Osteocyte (in vitro differentiated cells): ENCODE measurements around the gene CTDSP1. TPM values are rescaled to one million over a fixed set of nuclear protein-coding genes. Genes with fewer than 3 reads are reported as not detected.

ENCODE experiments used
- DNase-seq: peaks from one replicate; pipeline ENCODE4 v3.0.0; 2021; ENCODE audit warnings: mixed read lengths; ENCODE audit not compliant: unreplicated experiment; ENCODE audit errors: extremely low spot score
- H3K27ac Mint-ChIP-seq: one replicate; pipeline ENCODE4 v1.8.0; 2021; ENCODE audit warnings: mild to moderate bottlenecking, mixed read lengths; ENCODE audit not compliant: unreplicated experiment
- H3K27me3 Mint-ChIP-seq: one replicate; pipeline ENCODE4 v1.8.0; 2021; ENCODE audit warnings: mixed read lengths; ENCODE audit not compliant: unreplicated experiment
- H3K36me3 Mint-ChIP-seq: one replicate; pipeline ENCODE4 v1.8.0; 2021; ENCODE audit warnings: mixed read lengths; ENCODE audit not compliant: unreplicated experiment
- H3K4me1 Mint-ChIP-seq: one replicate; pipeline ENCODE4 v1.8.0; 2021; ENCODE audit warnings: mixed read lengths; ENCODE audit not compliant: unreplicated experiment
- H3K4me3 Mint-ChIP-seq: one replicate; pipeline ENCODE4 v1.8.0; 2021; ENCODE audit warnings: mild to moderate bottlenecking, moderate library complexity, mixed read lengths; ENCODE audit not compliant: unreplicated experiment
- H3K9me3 Mint-ChIP-seq: one replicate; pipeline ENCODE4 v1.8.0; 2021; ENCODE audit warnings: mixed read lengths; ENCODE audit not compliant: unreplicated experiment
- total RNA-seq: library from RNA; stranded (reverse); gene quantifications from 2 replicates; pipeline ENCODE4 v1.2.1, GENCODE V29; 2021
- TF ChIP-seq, protein P1 (sequence below): fragments of 200-600 bp; sonication (generic); IDR thresholded peaks from 2 replicates; pipeline ENCODE4 v1.5.0; 2021; ENCODE audit warnings: antibody characterized with exemption, mild to moderate bottlenecking, moderate library complexity

The CTDSP1 gene
- total RNA-seq, 1 donor from 2014 or later: 131 TPM

DNA sequence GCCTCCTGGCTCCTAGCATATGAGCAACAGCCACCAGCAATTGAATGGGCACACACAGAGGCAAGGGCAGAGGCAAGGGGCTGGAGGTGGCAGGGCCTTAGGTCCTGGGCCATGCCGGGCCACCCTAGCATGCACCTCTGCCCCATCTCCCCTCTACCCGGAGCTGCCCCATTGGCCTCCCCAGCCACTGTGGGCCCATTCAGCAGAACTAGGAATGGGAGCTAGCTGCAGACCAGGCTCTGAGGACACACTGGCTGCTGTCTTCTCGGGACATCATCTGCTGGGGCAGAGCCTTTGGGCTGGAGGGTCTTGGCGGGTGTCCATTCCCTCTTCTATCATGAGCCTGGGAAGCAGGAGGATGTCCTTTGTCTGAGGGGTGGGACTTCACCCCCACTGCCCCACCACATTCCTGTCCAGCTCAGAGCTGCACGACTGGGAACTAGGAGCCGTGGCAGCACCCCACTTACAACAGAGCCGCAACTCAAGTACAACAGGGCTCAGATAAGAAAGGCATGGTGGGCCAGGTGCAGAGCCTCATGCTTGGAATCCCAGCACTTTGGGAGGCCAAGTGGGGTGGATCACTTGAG is 20.1 kb downstream of the CTDSP1 start:
- H3K27me3 Mint-ChIP-seq: no peaks in the 10 kb centered on the region
- no peaks in the 10 kb centered on the region for H3K36me3 Mint-ChIP-seq
- TF ChIP-seq, protein P1, sequence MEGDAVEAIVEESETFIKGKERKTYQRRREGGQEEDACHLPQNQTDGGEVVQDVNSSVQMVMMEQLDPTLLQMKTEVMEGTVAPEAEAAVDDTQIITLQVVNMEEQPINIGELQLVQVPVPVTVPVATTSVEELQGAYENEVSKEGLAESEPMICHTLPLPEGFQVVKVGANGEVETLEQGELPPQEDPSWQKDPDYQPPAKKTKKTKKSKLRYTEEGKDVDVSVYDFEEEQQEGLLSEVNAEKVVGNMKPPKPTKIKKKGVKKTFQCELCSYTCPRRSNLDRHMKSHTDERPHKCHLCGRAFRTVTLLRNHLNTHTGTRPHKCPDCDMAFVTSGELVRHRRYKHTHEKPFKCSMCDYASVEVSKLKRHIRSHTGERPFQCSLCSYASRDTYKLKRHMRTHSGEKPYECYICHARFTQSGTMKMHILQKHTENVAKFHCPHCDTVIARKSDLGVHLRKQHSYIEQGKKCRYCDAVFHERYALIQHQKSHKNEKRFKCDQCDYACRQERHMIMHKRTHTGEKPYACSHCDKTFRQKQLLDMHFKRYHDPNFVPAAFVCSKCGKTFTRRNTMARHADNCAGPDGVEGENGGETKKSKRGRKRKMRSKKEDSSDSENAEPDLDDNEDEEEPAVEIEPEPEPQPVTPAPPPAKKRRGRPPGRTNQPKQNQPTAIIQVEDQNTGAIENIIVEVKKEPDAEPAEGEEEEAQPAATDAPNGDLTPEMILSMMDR: no peak
- H3K27ac Mint-ChIP-seq: no peak overlapping the region
- no peaks in the 10 kb centered on the region for H3K4me1 Mint-ChIP-seq
- DNase-seq: no peak
- H3K9me3 Mint-ChIP-seq: no peaks in the 10 kb centered on the region
- H3K4me3 Mint-ChIP-seq: no peak overlapping the region

DNA sequence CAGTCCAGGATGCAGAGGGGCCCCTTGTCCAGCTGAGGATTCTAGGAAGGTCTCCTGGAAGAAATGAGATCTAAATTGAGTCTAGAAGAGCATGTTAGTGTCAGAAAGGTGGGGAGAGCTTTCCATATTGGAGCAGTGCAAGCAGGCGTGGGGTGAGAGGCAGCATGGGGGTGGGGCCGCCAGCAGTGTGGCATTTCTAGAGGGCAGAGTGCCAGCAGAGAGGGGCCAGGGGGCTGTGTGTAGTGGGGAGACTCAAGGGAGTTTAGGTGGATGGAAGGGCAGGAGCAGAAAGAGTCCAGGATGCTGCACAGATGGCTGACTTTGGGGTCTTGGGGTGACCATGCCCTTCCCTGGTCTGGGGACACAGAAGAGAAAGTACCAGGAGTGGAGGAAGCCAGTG is 21.4 kb downstream of the CTDSP1 start:
- H3K4me1 Mint-ChIP-seq: no peaks in the 10 kb centered on the region
- TF ChIP-seq, protein P1: no peak
- no peaks in the 10 kb centered on the region for H3K9me3 Mint-ChIP-seq
- H3K4me3 Mint-ChIP-seq: no peak overlapping the region
- no peak for DNase-seq
- H3K27ac Mint-ChIP-seq: no peak overlapping the region
- H3K36me3 Mint-ChIP-seq: no peaks in the 10 kb centered on the region
- no peaks in the 10 kb centered on the region for H3K27me3 Mint-ChIP-seq

DNA sequence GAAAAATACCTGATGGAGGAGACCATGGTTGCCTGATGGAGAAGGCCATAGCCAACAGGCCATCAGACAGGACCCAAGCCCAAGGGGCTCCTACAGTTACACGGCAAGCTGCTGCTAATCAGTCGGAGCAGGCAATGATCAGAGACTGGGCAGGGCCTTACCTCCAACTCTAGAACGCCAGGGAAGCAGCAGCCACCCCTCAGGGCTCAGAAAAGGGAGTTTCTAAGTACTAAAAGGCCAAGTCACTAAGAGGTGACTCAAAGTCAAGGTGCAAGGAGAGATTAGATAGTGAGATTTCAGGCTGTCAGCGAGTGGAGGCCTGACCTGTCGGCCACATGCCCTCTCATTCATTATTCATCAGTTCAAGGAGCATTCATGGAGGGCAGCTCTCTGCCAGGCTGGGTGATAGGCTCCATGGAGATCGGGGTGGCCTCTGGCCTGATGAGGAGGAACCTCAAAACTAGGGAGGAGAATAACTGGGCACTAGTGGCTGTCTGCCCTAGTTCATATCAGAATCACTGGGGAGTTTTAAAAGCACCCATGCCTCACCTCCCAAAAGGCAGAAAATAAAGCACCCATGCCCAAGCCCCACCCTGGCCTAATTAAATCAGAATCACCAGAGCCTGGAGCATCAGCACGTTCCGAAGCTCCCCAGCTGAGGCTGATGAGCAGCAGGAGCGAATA is 22.9 kb downstream of the CTDSP1 start:
- Mint-ChIP-seq H3K27me3 (no peaks in the 10 kb centered on the region), H3K27ac (no peak overlapping the region), H3K9me3 (no peaks in the 10 kb centered on the region), H3K36me3 (no peaks in the 10 kb centered on the region), H3K4me1 (no peaks in the 10 kb centered on the region), H3K4me3 (no peak overlapping the region)
- no peak for DNase-seq
- TF ChIP-seq, protein P1: no peak

DNA sequence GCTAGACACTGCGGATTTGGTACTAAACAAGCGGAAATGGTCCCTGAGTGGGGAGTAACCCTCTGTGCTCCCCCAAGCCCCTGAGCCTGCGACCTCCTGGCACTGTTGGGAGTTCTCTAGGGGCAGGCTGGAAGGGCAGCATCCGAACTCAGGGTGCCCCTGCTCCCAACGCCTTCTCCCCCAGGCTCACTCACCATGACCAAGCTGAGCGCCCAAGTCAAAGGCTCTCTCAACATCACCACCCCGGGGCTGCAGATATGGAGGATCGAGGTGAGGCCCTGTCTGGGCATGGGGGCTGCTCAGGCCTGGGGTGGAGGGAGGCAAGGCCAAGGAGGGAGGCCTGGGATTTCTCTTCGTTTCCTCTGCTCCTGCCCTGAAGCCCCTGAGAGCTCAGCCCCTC is 23.9 kb downstream of the CTDSP1 start:
- TF ChIP-seq, protein P1: no peak
- H3K27ac Mint-ChIP-seq: no peak overlapping the region
- DNase-seq: no peak
- H3K9me3 Mint-ChIP-seq: no peaks in the 10 kb centered on the region
- H3K36me3 Mint-ChIP-seq: no peaks in the 10 kb centered on the region
- no peaks in the 10 kb centered on the region for H3K27me3 Mint-ChIP-seq
- no peak overlapping the region for H3K4me3 Mint-ChIP-seq
- no peaks in the 10 kb centered on the region for H3K4me1 Mint-ChIP-seq

DNA sequence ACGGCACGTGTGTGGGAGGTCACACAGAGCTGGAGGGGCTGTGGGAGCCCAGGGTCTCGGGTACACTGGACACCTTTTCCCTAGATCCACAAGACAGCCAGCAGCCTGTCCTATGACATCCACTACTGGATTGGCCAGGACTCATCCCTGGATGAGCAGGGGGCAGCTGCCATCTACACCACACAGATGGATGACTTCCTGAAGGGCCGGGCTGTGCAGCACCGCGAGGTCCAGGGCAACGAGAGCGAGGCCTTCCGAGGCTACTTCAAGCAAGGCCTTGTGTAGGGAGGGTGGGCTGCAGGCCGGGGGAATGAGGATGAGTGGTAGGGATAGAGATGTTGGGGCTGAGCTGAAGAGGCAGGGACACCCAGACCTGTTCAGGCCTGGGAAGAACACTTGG is 25.9 kb downstream of the CTDSP1 start:
- H3K4me1 Mint-ChIP-seq: no peaks in the 10 kb centered on the region
- H3K4me3 Mint-ChIP-seq: no peak overlapping the region
- TF ChIP-seq, protein P1: no peak
- DNase-seq: no peak
- no peak overlapping the region for H3K27ac Mint-ChIP-seq
- H3K9me3 Mint-ChIP-seq: no peaks in the 10 kb centered on the region
- H3K27me3 Mint-ChIP-seq: no peaks in the 10 kb centered on the region
- H3K36me3 Mint-ChIP-seq: no peaks in the 10 kb centered on the region
